ENCODE data around the gene MTHFD1.

GRCh38 chr14:64502456-64502855 lies 114.3 kb downstream of the MTHFD1 start:
- TF ChIP-seq CTCF (IDR thresholded peaks at IDR 0.05) (no peak), POLR2A (IDR thresholded peaks at IDR 0.05) (no peak)
